Ascending aorta (tissue), 2 donors: ENCODE data around the gene FMR1. TPM values are rescaled to one million over a fixed set of nuclear protein-coding genes. Genes with fewer than 3 reads are reported as not detected.

Experiments
- DNase-seq, 2 donors: peaks; one replicate each; pipeline ENCODE4 v3.0.0-alpha.2; 2019; ENCODE audit warnings: low spot score in 2 of 2
- H3K27ac ChIP-seq, 2 donors: fragments of 200-600 bp; sonication (generic); one replicate each; pipeline ENCODE4 v1.5.1; 2016 to 2017; ENCODE audit warnings: mild to moderate bottlenecking in 1 of 2
- H3K27me3 ChIP-seq: fragments of 200-600 bp; sonication (generic); one replicate; pipeline ENCODE4 v1.5.1; 2017
- H3K36me3 ChIP-seq, 2 donors: fragments of 200-600 bp; sonication (generic); one replicate each; pipeline ENCODE4 v1.5.1; 2016
- H3K4me1 ChIP-seq, 2 donors: fragments of 200-600 bp; sonication (generic); one replicate each; pipeline ENCODE4 v1.5.1; 2016 to 2017; ENCODE audit warnings: mild to moderate bottlenecking in 1 of 2
- H3K4me3 ChIP-seq, 2 donors: fragments of 200-600 bp; sonication (generic); one replicate each; pipeline ENCODE4 v1.5.1; 2016 to 2017; ENCODE audit warnings: mild to moderate bottlenecking in 1 of 2
- H3K9me3 ChIP-seq, 2 donors: fragments of 200-600 bp; sonication (generic); one replicate each; pipeline ENCODE4 v1.5.1; 2016
- intact Hi-C: fragments of 100-400 bp; cut with DNase I; formaldehyde crosslinking; loops from one replicate; pipeline ENCODE4 v1.15.1; 2023
- total RNA-seq: library from RNA; depleted of rRNA; stranded (reverse); fragments of >200 nt; gene quantifications from one replicate; pipeline ENCODE4 v1.1.0, GENCODE V29; 2016
- TF ChIP-seq, protein P1 (sequence below), 3 experiments: fragments of 200-600 bp in 2 of 3; fragments of 450-650 bp in 1 of 3; sonication (generic) in 2 of 3; IDR thresholded peaks; one replicate each; pipeline ENCODE4 v1.5.1; 2016 to 2019; ENCODE audit warnings: antibody characterized with exemption in 3 of 3, mild to moderate bottlenecking in 1 of 3, moderate library complexity in 1 of 3

The FMR1 gene
- total RNA-seq, 1 donor from 2014 or later: 10.7 TPM

DNA sequence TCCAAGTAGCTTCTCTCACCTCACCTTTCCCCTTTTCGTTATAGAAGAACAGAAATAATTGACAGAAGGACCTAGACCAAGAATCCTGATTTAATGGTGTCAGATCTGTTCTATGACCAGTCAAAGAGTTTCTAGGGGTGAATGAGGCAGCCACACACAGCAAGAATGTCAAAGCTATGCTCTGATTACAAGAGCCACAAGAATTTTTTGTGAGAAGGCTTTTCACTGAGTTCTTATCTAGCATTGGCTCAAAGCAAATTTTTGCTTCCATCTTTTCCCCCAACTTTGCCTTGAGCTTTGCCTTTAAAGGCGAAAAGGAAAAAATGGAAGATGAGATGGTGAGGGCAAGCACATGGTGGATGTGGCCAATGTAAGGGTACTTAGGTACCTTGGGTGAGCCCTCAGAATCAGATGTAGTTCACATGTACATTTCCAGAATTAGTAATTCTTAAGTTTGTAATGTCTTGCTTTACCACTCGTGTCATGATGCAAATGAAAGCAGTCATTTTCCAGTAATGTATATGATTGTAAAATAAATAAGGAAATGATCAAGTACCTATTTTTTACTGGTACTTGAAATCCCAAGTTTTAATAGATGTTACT lies 23.5 kb downstream of the FMR1 start:
- H3K27ac ChIP-seq: no peak overlapping the region
- peaks cover 5 to 11% of the 10 kb centered on the region in 2 donors for H3K36me3 ChIP-seq
- intact Hi-C loops: no loop called here
- DNase-seq: no peak
- no peaks in the 10 kb centered on the region for H3K4me1 ChIP-seq
- H3K27me3 ChIP-seq: no peaks in the 10 kb centered on the region
- TF ChIP-seq, protein P1, sequence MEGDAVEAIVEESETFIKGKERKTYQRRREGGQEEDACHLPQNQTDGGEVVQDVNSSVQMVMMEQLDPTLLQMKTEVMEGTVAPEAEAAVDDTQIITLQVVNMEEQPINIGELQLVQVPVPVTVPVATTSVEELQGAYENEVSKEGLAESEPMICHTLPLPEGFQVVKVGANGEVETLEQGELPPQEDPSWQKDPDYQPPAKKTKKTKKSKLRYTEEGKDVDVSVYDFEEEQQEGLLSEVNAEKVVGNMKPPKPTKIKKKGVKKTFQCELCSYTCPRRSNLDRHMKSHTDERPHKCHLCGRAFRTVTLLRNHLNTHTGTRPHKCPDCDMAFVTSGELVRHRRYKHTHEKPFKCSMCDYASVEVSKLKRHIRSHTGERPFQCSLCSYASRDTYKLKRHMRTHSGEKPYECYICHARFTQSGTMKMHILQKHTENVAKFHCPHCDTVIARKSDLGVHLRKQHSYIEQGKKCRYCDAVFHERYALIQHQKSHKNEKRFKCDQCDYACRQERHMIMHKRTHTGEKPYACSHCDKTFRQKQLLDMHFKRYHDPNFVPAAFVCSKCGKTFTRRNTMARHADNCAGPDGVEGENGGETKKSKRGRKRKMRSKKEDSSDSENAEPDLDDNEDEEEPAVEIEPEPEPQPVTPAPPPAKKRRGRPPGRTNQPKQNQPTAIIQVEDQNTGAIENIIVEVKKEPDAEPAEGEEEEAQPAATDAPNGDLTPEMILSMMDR (IDR thresholded peaks at IDR 0.05): no peak
- H3K4me3 ChIP-seq: no peak overlapping the region
- H3K9me3 ChIP-seq: no peaks in the 10 kb centered on the region

DNA sequence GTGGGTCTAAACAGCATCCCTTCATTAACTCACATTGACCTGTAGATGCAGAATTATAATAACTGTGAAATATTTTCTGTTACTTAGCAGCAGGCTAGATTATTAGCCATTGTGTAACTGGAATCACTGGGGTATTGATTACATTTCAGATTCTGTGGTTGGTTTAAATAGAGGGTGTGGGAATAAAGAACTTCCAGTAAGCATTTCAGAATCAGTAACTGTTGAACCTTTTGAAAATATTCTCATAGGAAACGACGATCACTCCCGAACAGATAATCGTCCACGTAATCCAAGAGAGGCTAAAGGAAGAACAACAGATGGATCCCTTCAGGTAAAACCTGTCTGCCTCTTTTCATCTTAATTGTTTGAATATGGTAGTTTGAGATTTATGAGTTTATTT lies 33.6 kb downstream of the FMR1 start:
- intact Hi-C loops: no loop called here
- H3K36me3 ChIP-seq: peaks cover 9 to 30% of the 10 kb centered on the region in 2 donors
- no peaks in the 10 kb centered on the region for H3K9me3 ChIP-seq
- no peak overlapping the region for H3K4me3 ChIP-seq
- H3K27ac ChIP-seq: no peak overlapping the region
- no peaks in the 10 kb centered on the region for H3K27me3 ChIP-seq
- no peaks in the 10 kb centered on the region for H3K4me1 ChIP-seq
- TF ChIP-seq, protein P1 (IDR thresholded peaks at IDR 0.05): no peak
- DNase-seq: no peak

- intact Hi-C loops: no loop called here
- Histone ChIP-seq H3K27me3 (no peaks in the 10 kb centered on the region), H3K4me3 (no peak overlapping the region), H3K27ac (no peak overlapping the region), H3K36me3 (peaks cover 9 to 28% of the 10 kb centered on the region in 2 donors), H3K9me3 (no peaks in the 10 kb centered on the region), H3K4me1 (no peaks in the 10 kb centered on the region)
- no peak for DNase-seq
- TF ChIP-seq, protein P1 (IDR thresholded peaks at IDR 0.05): no peak
Measured at GRCh38 chrX:147948531-147948930, 36.8 kb downstream of the FMR1 start.

DNA sequence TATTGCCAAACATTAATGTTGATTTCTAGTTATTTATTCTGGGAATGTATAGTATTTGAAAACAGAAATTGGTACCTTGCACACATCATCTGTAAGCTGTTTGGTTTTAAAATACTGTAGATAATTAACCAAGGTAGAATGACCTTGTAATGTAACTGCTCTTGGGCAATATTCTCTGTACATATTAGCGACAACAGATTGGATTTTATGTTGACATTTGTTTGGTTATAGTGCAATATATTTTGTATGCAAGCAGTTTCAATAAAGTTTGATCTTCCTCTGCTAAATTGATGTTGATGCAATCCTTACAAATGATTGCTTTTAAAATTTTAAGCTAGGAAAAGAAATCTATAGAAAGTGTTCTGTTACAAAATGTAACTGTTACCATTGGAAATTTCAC lies 38.6 kb downstream of the FMR1 start:
- no peak for DNase-seq
- peaks cover 4 to 17% of the 10 kb centered on the region in 2 donors for H3K36me3 ChIP-seq
- H3K4me1 ChIP-seq: no peaks in the 10 kb centered on the region
- no peaks in the 10 kb centered on the region for H3K9me3 ChIP-seq
- intact Hi-C loops: no loop called here
- H3K27ac ChIP-seq: no peak overlapping the region
- TF ChIP-seq, protein P1 (IDR thresholded peaks at IDR 0.05): no peak
- H3K4me3 ChIP-seq: no peak overlapping the region
- no peaks in the 10 kb centered on the region for H3K27me3 ChIP-seq

DNA sequence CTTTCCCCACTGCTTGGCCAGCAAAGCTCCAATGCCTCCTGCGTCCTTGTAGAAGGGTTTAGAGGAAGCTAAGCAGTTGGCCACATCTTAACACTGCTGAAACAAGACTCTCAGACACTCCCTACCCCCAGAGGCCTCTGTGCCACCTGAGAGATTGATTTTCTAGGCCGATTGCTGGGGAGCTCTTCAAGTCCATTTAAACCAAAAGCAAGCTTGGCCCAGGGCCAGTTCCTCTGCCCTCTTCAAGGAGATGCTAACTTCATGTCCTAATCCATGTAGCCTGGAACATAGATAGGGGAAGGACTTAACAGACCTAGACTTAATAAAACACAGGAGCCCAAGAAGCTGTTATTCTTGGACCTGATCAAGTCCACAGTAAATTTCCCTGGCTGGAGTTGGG lies 42.3 kb downstream of the FMR1 start:
- TF ChIP-seq, protein P1 (IDR thresholded peaks at IDR 0.05): no peak
- Histone ChIP-seq H3K9me3 (no peaks in the 10 kb centered on the region), H3K27me3 (no peaks in the 10 kb centered on the region), H3K4me1 (no peaks in the 10 kb centered on the region), H3K4me3 (no peak overlapping the region), H3K27ac (no peak overlapping the region), H3K36me3 (no peaks in the 10 kb centered on the region)
- intact Hi-C loops: no loop called here
- DNase-seq: no peak

- no peak for DNase-seq
- intact Hi-C loops: no loop called here
- no peaks in the 10 kb centered on the region for H3K27me3 ChIP-seq
- H3K4me1 ChIP-seq: no peaks in the 10 kb centered on the region
- no peaks in the 10 kb centered on the region for H3K9me3 ChIP-seq
- no peak overlapping the region for H3K4me3 ChIP-seq
- TF ChIP-seq, protein P1 (IDR thresholded peaks at IDR 0.05): no peak
- H3K27ac ChIP-seq: no peak overlapping the region
- no peaks in the 10 kb centered on the region for H3K36me3 ChIP-seq
Measured at GRCh38 chrX:147957291-147957690, 45.6 kb downstream of the FMR1 start.
